UCSD-AML1 (cell line): ENCODE data around the gene CEP85L.
A peak's percentile ranks its signal among the peaks of the same experiment; 100 is the strongest.

Source experiments
- DNase-seq: peaks from one replicate; lab custom pipeline; 2025; ENCODE audit not compliant: unreplicated experiment; lab: John Stamatoyannopoulos, UW

Gene CEP85L

GRCh38 chr6:118651282-118652050, at the start of gene CEP85L:
Gene CEP85L, minus strand, starts transcription at chr6:118651591. Its CDS starts 322 bp downstream, at chr6:118651269.
- DNase-seq = peak; percentile 86

- no peak for DNase-seq
Observed at GRCh38 chr6:118700531-118700930, 49.1 kb upstream of the CEP85L start.

- no peak for DNase-seq
Observed at GRCh38 chr6:118697554-118697953, 46.2 kb upstream of the CEP85L start.

GRCh38 chr6:118696271-118696670, 44.9 kb upstream of the CEP85L start:
- no peak for DNase-seq

- no peak for DNase-seq
Observed at GRCh38 chr6:118693562-118693961, 42.2 kb upstream of the CEP85L start.

- DNase-seq = no peak
Observed at GRCh38 chr6:118685823-118686449, 34.5 kb upstream of the CEP85L start.

GRCh38 chr6:118683881-118684872, 32.8 kb upstream of the CEP85L start:
- no peak for DNase-seq

- DNase-seq = no peak
Observed at GRCh38 chr6:118680452-118681095, 29.2 kb upstream of the CEP85L start.

GRCh38 chr6:118679327-118679901, 28.0 kb upstream of the CEP85L start:
- DNase-seq = no peak

- DNase-seq = no peak
Observed at GRCh38 chr6:118678866-118679265, 27.5 kb upstream of the CEP85L start.

GRCh38 chr6:118677193-118677592, 25.8 kb upstream of the CEP85L start:
- DNase-seq = no peak

- no peak for DNase-seq
Observed at GRCh38 chr6:118675225-118675624, 23.8 kb upstream of the CEP85L start.

- no peak for DNase-seq
Observed at GRCh38 chr6:118674772-118675171, 23.4 kb upstream of the CEP85L start.

GRCh38 chr6:118672678-118673077, 21.3 kb upstream of the CEP85L start:
- DNase-seq = no peak

GRCh38 chr6:118669561-118669960, 18.2 kb upstream of the CEP85L start:
- DNase-seq = no peak

- DNase-seq = no peak
Observed at GRCh38 chr6:118668761-118669385, 17.5 kb upstream of the CEP85L start.

- DNase-seq = no peak
Observed at GRCh38 chr6:118667988-118668387, 16.6 kb upstream of the CEP85L start.

GRCh38 chr6:118665011-118665410, 13.6 kb upstream of the CEP85L start:
- no peak for DNase-seq

- no peak for DNase-seq
Observed at GRCh38 chr6:118663993-118664985, 12.9 kb upstream of the CEP85L start.
